GM23338 (cell line): ENCODE results near the gene PRRX1. TPM values are rescaled to one million over a fixed set of nuclear protein-coding genes. Genes with fewer than 3 reads are reported as not detected.

Experiments used
- ATAC-seq: fragments of 200-7000 bp; cut with Tn5 transposase; 3 replicates; pipeline ENCODE4 v1.9.1; 2020
- DNase-seq: peaks from one replicate; pipeline ENCODE4 v3.0.0-alpha.2; 2015; ENCODE audit warnings: low spot score
- H2AFZ ChIP-seq: fragments of 200-600 bp; sonication (generic); 2 replicates; pipeline ENCODE4 v1.8.0; 2016; ENCODE audit warnings: antibody characterized with exemption, mild to moderate bottlenecking, moderate library complexity
- H3F3A ChIP-seq: fragments of 200-600 bp; sonication (generic); replicated peaks from 2 replicates; pipeline ENCODE4 v1.8.0; 2017; ENCODE audit warnings: antibody characterized with exemption, mixed run types, low read depth
- H3K27ac ChIP-seq: fragments of 200-600 bp; sonication (generic); 2 replicates; pipeline ENCODE4 v1.6.1; 2016; ENCODE audit warnings: low read depth
- H3K27me3 ChIP-seq: fragments of 200-600 bp; sonication (generic); 2 replicates; pipeline ENCODE4 v1.8.0; 2016; ENCODE audit warnings: mild to moderate bottlenecking, mixed run types, moderate library complexity; ENCODE audit not compliant: insufficient read depth
- H3K36me3 ChIP-seq: fragments of 200-600 bp; sonication (generic); 2 replicates; pipeline ENCODE4 v1.8.0; 2016; ENCODE audit warnings: mild to moderate bottlenecking; ENCODE audit not compliant: insufficient read depth
- H3K4me1 ChIP-seq: fragments of 200-600 bp; sonication (generic); 2 replicates; pipeline ENCODE4 v1.8.0; 2016; ENCODE audit warnings: mild to moderate bottlenecking, moderate library complexity; ENCODE audit not compliant: insufficient read depth
- H3K4me2 ChIP-seq: fragments of 200-600 bp; sonication (generic); 2 replicates; pipeline ENCODE4 v1.7.1; 2017; ENCODE audit warnings: mixed run types
- H3K4me3 ChIP-seq: fragments of 200-600 bp; sonication (generic); 2 replicates; pipeline ENCODE4 v1.6.1; 2016; ENCODE audit warnings: mixed run types
- H3K79me2 ChIP-seq: fragments of 200-600 bp; sonication (generic); replicated peaks from 2 replicates; pipeline ENCODE4 v1.8.0; 2017; ENCODE audit warnings: mild to moderate bottlenecking; ENCODE audit not compliant: insufficient read depth
- H3K9me2 ChIP-seq: fragments of 200-600 bp; sonication (generic); 2 replicates; pipeline ENCODE4 v1.8.0; 2017; ENCODE audit not compliant: insufficient read depth
- H4K20me1 ChIP-seq: fragments of 200-600 bp; sonication (generic); replicated peaks from 2 replicates; pipeline ENCODE4 v1.8.0; 2017; ENCODE audit warnings: mild to moderate bottlenecking; ENCODE audit not compliant: insufficient read depth
- H3K27ac Mint-ChIP-seq: 2 replicates; pipeline ENCODE4 v1.8.0; 2020; ENCODE audit warnings: inconsistent platforms, mild to moderate bottlenecking, moderate library complexity, mixed read lengths
- H3K27me3 Mint-ChIP-seq: 3 replicates; pipeline ENCODE4 v1.8.0; 2022; ENCODE audit warnings: low read depth, mild to moderate bottlenecking, moderate library complexity, mixed read lengths, inconsistent platforms; ENCODE audit not compliant: insufficient read depth, poor library complexity
- H3K36me3 Mint-ChIP-seq: 3 replicates; pipeline ENCODE4 v1.8.0; 2021; ENCODE audit warnings: low read depth, mild to moderate bottlenecking, inconsistent platforms, moderate library complexity, mixed read lengths
- H3K4me1 Mint-ChIP-seq: 3 replicates; pipeline ENCODE4 v1.8.0; 2020; ENCODE audit warnings: mild to moderate bottlenecking, inconsistent platforms, mixed read lengths
- H3K4me3 Mint-ChIP-seq: 3 replicates; pipeline ENCODE4 v1.8.0; 2021; ENCODE audit warnings: moderate library complexity, mild to moderate bottlenecking, inconsistent platforms, mixed read lengths
- H3K9me3 Mint-ChIP-seq: 3 replicates; pipeline ENCODE4 v1.8.0; 2020; ENCODE audit warnings: moderate library complexity, mild to moderate bottlenecking, inconsistent platforms, mixed read lengths
- EZH2 ChIP-seq: fragments of 200-600 bp; sonication (generic); IDR thresholded peaks from one replicate; pipeline ENCODE4 v1.8.0; 2017; ENCODE audit warnings: antibody characterized with exemption, mild to moderate bottlenecking, low read depth; ENCODE audit not compliant: unreplicated experiment
- POLR2AphosphoS5 ChIP-seq: IDR thresholded peaks from 2 replicates; pipeline ENCODE4 v1.6.1; 2016; ENCODE audit warnings: antibody characterized with exemption, low read depth
- polyA plus RNA-seq: library from polyadenylated mRNA; unstranded; fragments of >200 nt; fragmentation: Nextera tagmentation; extraction: Ambion mirVana; gene quantifications from 2 replicates; pipeline ENCODE4 v1.2.1, GENCODE V29; 2016
- total RNA-seq: library from RNA; depleted of rRNA; stranded (reverse); fragments of >200 nt; shearing (Covaris generic); gene quantifications from 2 replicates; pipeline ENCODE4 v1.2.3, GENCODE V29; 2014
- TF ChIP-seq, protein P1 (sequence below): fragments of 250-450 bp; sonication (Bioruptor Pico); IDR thresholded peaks from 2 replicates; pipeline ENCODE4 v1.5.0; 2020; ENCODE audit warnings: mild to moderate bottlenecking, moderate library complexity
- TF ChIP-seq, protein P2 (sequence below), 2 experiments: fragments of 200-600 bp in 1 of 2; sonication (generic) in 1 of 2; conservative IDR thresholded peaks; 2 replicates each; pipeline versions ENCODE4 v1.5.1 to v1.6.1; 2016 to 2017; ENCODE audit warnings: antibody characterized with exemption in 2 of 2, low read depth in 2 of 2, mild to moderate bottlenecking in 2 of 2, moderate library complexity in 1 of 2

The PRRX1 gene
- total and polyA plus RNA-seq, 2 experiments from 2014 or later: 0.58 TPM; not detected in 1

DNA sequence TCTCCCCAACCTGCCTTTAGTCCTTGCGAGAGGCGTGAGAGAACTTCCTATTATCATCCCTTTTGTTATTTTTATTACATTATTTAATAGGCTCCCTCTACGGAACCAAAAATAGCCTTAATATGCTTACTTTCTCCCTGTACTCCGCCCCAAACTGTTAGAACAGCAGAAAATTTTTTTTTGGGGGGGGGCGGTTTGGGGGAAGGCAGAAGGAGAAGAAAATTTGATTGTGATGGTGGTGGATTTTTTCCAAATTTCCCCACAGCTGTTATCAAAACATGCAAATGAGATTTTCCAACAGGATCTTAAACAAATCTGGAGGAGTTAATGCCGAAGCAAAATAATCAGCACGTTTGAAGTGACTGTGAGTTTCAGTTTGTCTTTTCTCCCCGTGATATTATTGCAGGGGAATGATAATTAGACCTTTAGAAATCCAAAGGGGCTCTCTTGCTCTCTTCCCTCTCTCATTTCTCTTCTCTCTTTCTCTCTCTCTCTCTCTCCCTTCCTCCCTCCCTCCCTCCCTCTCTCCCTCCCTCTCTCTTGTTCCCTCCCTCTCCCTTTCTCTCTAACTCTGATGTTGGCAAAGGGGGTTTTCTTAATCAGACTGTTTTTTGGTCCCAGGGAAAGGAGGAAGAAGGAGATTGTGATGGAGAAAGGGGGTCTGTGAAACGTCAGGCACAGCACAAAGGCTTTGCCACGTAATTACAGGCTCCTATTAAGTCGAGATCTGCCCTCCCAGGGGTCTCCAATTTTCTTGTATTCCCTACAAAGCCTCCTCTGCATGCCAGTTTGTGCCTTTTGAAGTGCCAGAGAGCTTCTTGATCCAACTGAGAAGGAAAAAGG is 1.1 kb upstream of the PRRX1 start (continued):
- TF ChIP-seq, protein P1, sequence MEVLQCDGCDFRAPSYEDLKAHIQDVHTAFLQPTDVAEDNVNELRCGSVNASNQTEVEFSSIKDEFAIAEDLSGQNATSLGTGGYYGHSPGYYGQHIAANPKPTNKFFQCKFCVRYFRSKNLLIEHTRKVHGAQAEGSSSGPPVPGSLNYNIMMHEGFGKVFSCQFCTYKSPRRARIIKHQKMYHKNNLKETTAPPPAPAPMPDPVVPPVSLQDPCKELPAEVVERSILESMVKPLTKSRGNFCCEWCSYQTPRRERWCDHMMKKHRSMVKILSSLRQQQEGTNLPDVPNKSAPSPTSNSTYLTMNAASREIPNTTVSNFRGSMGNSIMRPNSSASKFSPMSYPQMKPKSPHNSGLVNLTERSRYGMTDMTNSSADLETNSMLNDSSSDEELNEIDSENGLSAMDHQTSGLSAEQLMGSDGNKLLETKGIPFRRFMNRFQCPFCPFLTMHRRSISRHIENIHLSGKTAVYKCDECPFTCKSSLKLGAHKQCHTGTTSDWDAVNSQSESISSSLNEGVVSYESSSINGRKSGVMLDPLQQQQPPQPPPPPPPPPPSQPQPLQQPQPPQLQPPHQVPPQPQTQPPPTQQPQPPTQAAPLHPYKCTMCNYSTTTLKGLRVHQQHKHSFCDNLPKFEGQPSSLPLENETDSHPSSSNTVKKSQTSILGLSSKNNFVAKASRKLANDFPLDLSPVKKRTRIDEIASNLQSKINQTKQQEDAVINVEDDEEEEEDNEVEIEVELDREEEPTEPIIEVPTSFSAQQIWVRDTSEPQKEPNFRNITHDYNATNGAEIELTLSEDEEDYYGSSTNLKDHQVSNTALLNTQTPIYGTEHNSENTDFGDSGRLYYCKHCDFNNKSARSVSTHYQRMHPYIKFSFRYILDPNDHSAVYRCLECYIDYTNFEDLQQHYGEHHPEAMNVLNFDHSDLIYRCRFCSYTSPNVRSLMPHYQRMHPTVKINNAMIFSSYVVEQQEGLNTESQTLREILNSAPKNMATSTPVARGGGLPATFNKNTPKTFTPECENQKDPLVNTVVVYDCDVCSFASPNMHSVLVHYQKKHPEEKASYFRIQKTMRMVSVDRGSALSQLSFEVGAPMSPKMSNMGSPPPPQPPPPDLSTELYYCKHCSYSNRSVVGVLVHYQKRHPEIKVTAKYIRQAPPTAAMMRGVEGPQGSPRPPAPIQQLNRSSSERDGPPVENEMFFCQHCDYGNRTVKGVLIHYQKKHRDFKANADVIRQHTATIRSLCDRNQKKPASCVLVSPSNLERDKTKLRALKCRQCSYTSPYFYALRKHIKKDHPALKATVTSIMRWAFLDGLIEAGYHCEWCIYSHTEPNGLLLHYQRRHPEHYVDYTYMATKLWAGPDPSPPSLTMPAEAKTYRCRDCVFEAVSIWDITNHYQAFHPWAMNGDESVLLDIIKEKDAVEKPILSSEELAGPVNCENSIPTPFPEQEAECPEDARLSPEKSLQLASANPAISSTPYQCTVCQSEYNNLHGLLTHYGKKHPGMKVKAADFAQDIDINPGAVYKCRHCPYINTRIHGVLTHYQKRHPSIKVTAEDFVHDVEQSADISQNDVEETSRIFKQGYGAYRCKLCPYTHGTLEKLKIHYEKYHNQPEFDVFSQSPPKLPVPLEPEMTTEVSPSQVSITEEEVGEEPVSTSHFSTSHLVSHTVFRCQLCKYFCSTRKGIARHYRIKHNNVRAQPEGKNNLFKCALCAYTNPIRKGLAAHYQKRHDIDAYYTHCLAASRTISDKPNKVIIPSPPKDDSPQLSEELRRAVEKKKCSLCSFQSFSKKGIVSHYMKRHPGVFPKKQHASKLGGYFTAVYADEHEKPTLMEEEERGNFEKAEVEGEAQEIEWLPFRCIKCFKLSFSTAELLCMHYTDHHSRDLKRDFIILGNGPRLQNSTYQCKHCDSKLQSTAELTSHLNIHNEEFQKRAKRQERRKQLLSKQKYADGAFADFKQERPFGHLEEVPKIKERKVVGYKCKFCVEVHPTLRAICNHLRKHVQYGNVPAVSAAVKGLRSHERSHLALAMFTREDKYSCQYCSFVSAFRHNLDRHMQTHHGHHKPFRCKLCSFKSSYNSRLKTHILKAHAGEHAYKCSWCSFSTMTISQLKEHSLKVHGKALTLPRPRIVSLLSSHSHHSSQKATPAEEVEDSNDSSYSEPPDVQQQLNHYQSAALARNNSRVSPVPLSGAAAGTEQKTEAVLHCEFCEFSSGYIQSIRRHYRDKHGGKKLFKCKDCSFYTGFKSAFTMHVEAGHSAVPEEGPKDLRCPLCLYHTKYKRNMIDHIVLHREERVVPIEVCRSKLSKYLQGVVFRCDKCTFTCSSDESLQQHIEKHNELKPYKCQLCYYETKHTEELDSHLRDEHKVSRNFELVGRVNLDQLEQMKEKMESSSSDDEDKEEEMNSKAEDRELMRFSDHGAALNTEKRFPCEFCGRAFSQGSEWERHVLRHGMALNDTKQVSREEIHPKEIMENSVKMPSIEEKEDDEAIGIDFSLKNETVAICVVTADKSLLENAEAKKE (CRISPR knock-in tag): no peak
- TF ChIP-seq, protein P2, sequence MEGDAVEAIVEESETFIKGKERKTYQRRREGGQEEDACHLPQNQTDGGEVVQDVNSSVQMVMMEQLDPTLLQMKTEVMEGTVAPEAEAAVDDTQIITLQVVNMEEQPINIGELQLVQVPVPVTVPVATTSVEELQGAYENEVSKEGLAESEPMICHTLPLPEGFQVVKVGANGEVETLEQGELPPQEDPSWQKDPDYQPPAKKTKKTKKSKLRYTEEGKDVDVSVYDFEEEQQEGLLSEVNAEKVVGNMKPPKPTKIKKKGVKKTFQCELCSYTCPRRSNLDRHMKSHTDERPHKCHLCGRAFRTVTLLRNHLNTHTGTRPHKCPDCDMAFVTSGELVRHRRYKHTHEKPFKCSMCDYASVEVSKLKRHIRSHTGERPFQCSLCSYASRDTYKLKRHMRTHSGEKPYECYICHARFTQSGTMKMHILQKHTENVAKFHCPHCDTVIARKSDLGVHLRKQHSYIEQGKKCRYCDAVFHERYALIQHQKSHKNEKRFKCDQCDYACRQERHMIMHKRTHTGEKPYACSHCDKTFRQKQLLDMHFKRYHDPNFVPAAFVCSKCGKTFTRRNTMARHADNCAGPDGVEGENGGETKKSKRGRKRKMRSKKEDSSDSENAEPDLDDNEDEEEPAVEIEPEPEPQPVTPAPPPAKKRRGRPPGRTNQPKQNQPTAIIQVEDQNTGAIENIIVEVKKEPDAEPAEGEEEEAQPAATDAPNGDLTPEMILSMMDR (conservative IDR thresholded peaks at IDR 0.05; ENCODE audit: low read depth in 2 of 2): no peak

DNA sequence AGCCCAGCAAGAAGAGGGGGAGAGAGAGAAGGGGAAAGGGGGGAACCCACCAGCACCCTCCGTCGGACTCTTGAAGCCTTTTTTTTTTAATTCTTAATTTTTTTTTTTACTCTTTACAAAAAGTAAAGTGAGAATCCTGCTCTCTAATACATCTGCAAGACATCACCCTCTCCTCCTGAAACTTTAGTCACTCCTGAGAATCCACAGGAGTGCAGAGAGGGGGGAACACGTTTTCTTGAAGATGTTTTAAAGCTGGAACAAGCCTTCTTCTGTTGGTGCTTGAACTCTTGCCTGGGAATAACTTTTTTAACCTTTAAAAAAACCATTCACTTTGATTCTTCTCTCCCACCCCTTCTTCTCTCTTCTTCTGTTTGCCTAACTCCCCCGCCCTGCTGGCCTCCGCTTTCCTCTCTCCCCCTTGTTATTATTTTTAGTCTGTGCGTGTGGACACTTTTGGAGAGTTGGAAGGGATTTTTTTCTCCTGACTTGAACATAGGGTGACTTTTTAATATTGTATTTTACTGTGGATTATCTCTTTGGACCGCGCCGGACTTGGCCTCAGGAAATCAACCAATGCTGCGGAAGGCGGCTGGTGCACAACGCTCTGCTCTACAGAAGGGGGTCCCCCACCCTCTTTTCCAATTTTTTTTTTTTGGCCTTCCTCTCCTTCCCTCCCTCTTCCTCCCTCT is 383 bp upstream of the PRRX1 start:
- H3K27me3 ChIP-seq: peaks cover 100% of the 10 kb centered on the region
- H4K20me1 ChIP-seq: peaks cover 19% of the 10 kb centered on the region
- H3K9me2 ChIP-seq: no peaks in the 10 kb centered on the region
- peak overlapping the region; percentile 79 for H3K4me3 ChIP-seq
- no peak overlapping the region for H3K27ac ChIP-seq
- Mint-ChIP-seq H3K36me3 (no peaks in the 10 kb centered on the region; the same call in 2 of the 3 replicates), H3K9me3 (peaks cover 8% of the 10 kb centered on the region; the same call in 2 of the 3 replicates), H3K27ac (no peak overlapping the region), H3K4me3 (peak overlapping the region; percentile 67), H3K4me1 (peaks cover 48% of the 10 kb centered on the region), H3K27me3 (peaks cover 100% of the 10 kb centered on the region)
- peaks cover 18% of the 10 kb centered on the region for H3F3A ChIP-seq
- no peaks in the 10 kb centered on the region; the same call in 1 of the 2 replicates for H3K36me3 ChIP-seq
- ATAC-seq (no peak), DNase-seq (no peak)
- no peaks in the 10 kb centered on the region for H3K79me2 ChIP-seq
- H2AFZ ChIP-seq: peak overlapping the region; percentile 95; the same call in 1 of the 2 replicates
- peak overlapping the region; percentile 85 for H3K4me2 ChIP-seq
- H3K4me1 ChIP-seq: peaks cover 64% of the 10 kb centered on the region
- TF ChIP-seq POLR2AphosphoS5 (no peak), EZH2 (peak; percentile 28)
